Small intestine (tissue), 7 donors: Measurements from ENCODE around the gene YIF1A. TPM values are rescaled to one million over a fixed set of nuclear protein-coding genes. Genes with fewer than 3 reads are reported as not detected.

Experiments used
- DNase-seq, 2 donors: peaks; one replicate each; pipeline versions ENCODE4 v3.0.0 to v3.0.0-alpha.2; 2013
- FAIRE-seq: peaks from 2 replicates; lab custom pipeline; 2012; peaks lifted over from hg19 to GRCh38; lab: Jason Lieb, UNC
- H3K27ac ChIP-seq, 3 donors: one replicate each; pipeline ENCODE4 v1.5.1; 2013; ENCODE audit warnings: low read length in 2 of 3, mild to moderate bottlenecking in 2 of 3, control low read depth in 1 of 3, inconsistent platforms in 1 of 3, low read depth in 1 of 3, moderate library complexity in 1 of 3
- H3K27me3 ChIP-seq, 3 donors: one replicate each; pipeline ENCODE4 v1.6.1; 2013; ENCODE audit warnings: low read length in 3 of 3, inconsistent platforms in 1 of 3; ENCODE audit not compliant: control insufficient read depth in 3 of 3, insufficient read depth in 3 of 3
- H3K36me3 ChIP-seq, 3 donors: one replicate each; pipeline ENCODE4 v1.6.1; 2013; ENCODE audit warnings: low read length in 3 of 3, inconsistent platforms in 1 of 3, low read depth in 1 of 3, mild to moderate bottlenecking in 1 of 3, moderate library complexity in 1 of 3; ENCODE audit not compliant: control insufficient read depth in 3 of 3, insufficient read depth in 2 of 3
- H3K4me1 ChIP-seq, 3 donors: one replicate each; pipeline ENCODE4 v1.6.1; 2013; ENCODE audit warnings: low read length in 2 of 3, inconsistent platforms in 1 of 3, low read depth in 1 of 3, mild to moderate bottlenecking in 1 of 3, moderate library complexity in 1 of 3; ENCODE audit not compliant: control insufficient read depth in 3 of 3, insufficient read depth in 2 of 3
- H3K4me3 ChIP-seq, 3 donors: one replicate each; pipeline ENCODE4 v1.5.1; 2013; ENCODE audit warnings: low read length in 3 of 3, control low read depth in 1 of 3, inconsistent platforms in 1 of 3, low read depth in 1 of 3, mild to moderate bottlenecking in 1 of 3, moderate library complexity in 1 of 3
- H3K9me3 ChIP-seq, 2 donors: one replicate each; pipeline ENCODE4 v1.6.1; 2013; ENCODE audit warnings: low read depth in 1 of 2, low read length in 1 of 2; ENCODE audit not compliant: control insufficient read depth in 2 of 2, insufficient read depth in 1 of 2
- WGBS, 3 donors: extraction: QIAGEN DNeasy Blood & Tissue Kit; methylation state at CpG; one replicate each; pipeline ENCODE4 v1.1.7; 2013; 5-methylcytosine and 5-hydroxymethylcytosine counted together
- polyA plus RNA-seq, 4 donors: library from polyadenylated mRNA; stranded (reverse) in 3 of 4; unstranded in 1 of 4; fragments of 200-250 nt in 3 of 4; fragments of 120-200 nt in 1 of 4; gene quantifications; one replicate each; pipeline versions ENCODE4 v1.2.1 to v1.2.3, GENCODE V29; 2013
- donor health status: healthy with polysubstance abuse.
- donor health status: control.
- donor health status: control.
- donor health status: Bipolar disorder and iron deficiency.
- donor health status: healthy.

The YIF1A gene
- polyA plus RNA-seq, 4 donors = 102 to 144 (median 135) TPM

DNA sequence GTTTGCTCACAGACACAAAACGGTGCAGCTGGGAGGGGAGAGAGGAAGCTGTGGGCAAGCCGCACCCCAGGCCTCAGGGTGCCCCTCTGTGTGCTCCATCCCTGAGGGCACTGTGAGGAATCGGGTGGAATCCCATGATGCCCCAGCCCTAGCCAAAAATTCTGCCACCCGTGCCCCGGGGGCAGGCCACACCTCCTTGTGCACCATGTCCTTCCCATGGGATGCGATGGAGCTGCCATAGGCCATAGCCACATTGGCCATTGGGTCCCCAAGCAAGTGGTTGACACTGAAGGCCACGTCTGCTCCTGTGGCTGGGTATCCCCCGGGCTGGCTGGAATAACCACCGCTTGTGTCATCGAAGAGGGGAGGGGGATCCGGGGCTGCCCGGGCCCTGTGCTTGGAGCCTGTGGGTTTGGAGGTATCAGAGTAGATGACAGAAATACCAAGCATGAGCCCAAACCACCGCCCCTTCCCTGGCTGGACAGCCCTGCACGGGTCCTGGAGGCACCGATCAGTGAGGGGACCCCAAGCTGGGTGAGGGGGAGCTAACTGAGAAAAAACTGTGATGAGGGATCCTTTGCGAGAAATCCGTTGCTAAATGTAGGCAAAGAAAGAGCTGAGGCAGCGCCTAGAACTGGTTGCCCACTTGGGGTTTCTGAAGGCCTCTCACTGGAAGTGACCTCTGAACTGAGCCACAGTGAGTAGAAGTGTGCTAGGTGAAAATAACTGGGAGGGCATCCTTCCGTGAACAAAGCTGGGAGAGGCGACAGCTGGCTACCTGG, 863 bp downstream of the YIF1A start:
- Histone ChIP-seq H3K27ac (peak overlapping the region; percentile 86 to 97 (median 97)), H3K27me3 (peaks cover 0 to 22% (median 5%) of the 10 kb centered on the region in 3 donors), H3K9me3 (no peaks in the 10 kb centered on the region), H3K4me3 (peak overlapping the region; percentile 72 to 82 (median 74)), H3K4me1 (peaks cover 5 to 36% (median 8%) of the 10 kb centered on the region in 3 donors), H3K36me3 (peaks cover 0 to 49% (median 0%) of the 10 kb centered on the region in 3 donors)
- WGBS, 3 donors = 41 to 47% (median 47%) methylated on average over 18 to 20 of the region's 20 CpGs
- DNase-seq (no peak), FAIRE-seq (no peak)

DNA sequence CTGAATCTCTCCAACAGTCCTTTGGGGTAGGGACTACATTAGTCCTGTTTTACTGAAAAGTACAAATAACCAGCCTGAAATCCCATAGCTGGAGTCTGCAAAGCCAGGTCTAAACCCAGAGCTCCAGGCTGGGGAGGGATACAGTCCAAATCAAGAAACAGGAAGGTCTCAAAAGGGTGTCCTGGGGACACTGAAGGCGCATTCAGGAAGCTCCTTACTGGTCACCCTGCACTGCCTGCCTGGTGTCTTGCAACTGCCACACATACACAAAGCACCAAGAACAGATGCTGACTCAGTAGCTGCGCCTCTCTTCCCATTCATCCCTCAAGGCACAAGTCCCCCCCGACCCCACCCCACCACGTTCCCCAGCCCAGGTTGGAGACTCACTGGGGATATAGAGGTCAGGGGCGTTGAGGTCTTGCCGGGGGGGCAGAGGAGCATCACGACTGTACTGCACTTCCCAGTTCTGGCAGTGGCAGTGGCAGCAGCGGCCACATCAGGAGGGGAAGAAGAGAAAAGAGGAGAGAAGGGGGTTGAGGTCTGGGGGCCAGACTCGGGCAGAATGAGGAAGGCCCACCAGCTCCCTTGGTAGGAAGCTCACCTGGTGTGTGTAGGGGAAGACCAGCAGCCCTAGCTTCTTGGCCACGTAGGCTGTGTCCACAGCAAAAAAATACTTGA, 1.6 kb downstream of the YIF1A start:
- DNase-seq = no peak
- Histone ChIP-seq H3K27ac (peak overlapping the region in 1 of 3 donors; percentile 86), H3K36me3 (peaks cover 0 to 55% (median 0%) of the 10 kb centered on the region in 3 donors), H3K9me3 (no peaks in the 10 kb centered on the region), H3K4me1 (peaks cover 5 to 40% (median 8%) of the 10 kb centered on the region in 3 donors), H3K27me3 (peaks cover 0 to 15% (median 0%) of the 10 kb centered on the region in 3 donors), H3K4me3 (peak overlapping the region in 1 of 3 donors; percentile 82)
- FAIRE-seq = no peak
- WGBS, 3 donors = 73 to 86% (median 80%) methylated on average over 10 of the region's 10 CpGs

DNA sequence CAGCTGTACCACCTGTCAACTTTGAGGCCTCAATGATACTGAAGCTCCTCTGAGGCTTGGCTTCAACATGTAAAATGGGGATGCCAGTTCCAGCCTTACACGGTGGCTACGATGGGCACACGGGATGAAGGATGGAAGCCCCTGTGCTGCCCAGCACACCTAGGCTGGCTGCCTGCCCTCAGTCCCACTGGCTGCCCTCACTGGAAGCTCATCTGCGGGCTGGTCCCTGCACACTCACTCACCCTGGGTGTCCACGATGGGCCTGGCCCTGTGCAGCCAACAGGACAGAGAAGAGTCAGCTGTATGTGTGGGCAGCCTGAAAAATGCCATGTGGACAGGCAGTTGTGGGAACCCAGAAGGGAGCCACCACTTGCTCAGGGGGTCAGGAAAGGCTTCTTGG, 2.2 kb downstream of the YIF1A start:
- FAIRE-seq = no peak
- peaks cover 5 to 40% (median 6%) of the 10 kb centered on the region in 3 donors for H3K4me1 ChIP-seq
- peaks cover 0 to 9% (median 0%) of the 10 kb centered on the region in 3 donors for H3K27me3 ChIP-seq

GRCh38 chr11:66285250-66285947, 3.5 kb downstream of the YIF1A start:
- H3K27me3 ChIP-seq = no peaks in the 10 kb centered on the region
- peaks cover 5 to 34% (median 5%) of the 10 kb centered on the region in 3 donors for H3K4me1 ChIP-seq
- WGBS, 3 donors = 90 to 93% (median 90%) methylated on average over 13 of the region's 13 CpGs
- H3K4me3 ChIP-seq = no peak overlapping the region
- no peaks in the 10 kb centered on the region for H3K9me3 ChIP-seq
- H3K27ac ChIP-seq = no peak overlapping the region
- peaks cover 0 to 55% (median 0%) of the 10 kb centered on the region in 3 donors for H3K36me3 ChIP-seq
- FAIRE-seq (no peak), DNase-seq (no peak)

More for the DNA sequence above, 2.2 kb downstream of the YIF1A start:
- 86 to 90% (median 89%) methylated on average over 5 of the region's 5 CpGs for WGBS, 3 donors
- no peak overlapping the region for H3K4me3 ChIP-seq
- no peak for DNase-seq
- peaks cover 0 to 55% (median 0%) of the 10 kb centered on the region in 3 donors for H3K36me3 ChIP-seq
- no peaks in the 10 kb centered on the region for H3K9me3 ChIP-seq
- no peak overlapping the region for H3K27ac ChIP-seq

- Histone ChIP-seq H3K36me3 (peaks cover 0 to 55% (median 0%) of the 10 kb centered on the region in 3 donors), H3K27me3 (peaks cover 0 to 3% (median 0%) of the 10 kb centered on the region in 3 donors), H3K4me3 (no peak overlapping the region), H3K9me3 (no peaks in the 10 kb centered on the region), H3K4me1 (peaks cover 0 to 26% (median 0%) of the 10 kb centered on the region in 3 donors), H3K27ac (no peak overlapping the region)
- no peak for DNase-seq
- WGBS, 3 donors = 94 to 95% (median 95%) methylated on average over 15 to 16 of the region's 16 CpGs
- FAIRE-seq = no peak
Measured at GRCh38 chr11:66284526-66285078, 4.3 kb downstream of the YIF1A start.

DNA sequence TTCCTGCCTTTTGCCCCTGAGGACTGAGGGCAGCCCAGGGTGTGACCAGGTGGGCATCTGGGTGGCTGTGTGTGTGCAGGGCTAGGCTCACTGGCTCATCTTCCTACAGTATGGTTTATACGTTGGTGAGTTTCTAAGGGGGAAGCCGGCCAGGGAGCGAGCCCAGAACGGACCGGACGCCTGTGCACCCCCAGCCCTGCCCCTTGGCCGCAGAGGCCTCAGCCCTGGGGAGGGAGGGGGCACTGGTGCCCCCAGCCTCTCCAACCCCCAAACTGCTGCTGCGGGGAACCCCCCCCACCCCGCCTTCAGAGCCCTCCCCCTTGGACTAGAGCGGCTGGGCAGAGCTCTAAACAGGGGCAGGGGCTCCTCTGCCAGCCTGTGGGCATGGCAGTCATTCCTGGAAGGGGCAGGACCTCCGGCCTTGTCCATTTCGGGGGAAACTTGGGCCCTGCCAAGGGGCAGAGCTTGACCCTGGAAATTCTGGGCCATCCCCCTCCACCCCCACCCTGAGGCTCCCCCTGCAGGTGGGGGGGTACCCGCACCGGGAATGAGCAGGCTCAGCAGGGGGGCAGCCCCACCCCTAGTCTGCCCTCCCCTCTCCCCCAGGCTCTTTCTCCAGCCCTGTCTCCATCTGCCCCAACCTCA, 5.4 kb downstream of the YIF1A start:
- Histone ChIP-seq H3K27ac (no peak overlapping the region), H3K9me3 (no peaks in the 10 kb centered on the region), H3K27me3 (peaks cover 0 to 12% (median 0%) of the 10 kb centered on the region in 3 donors), H3K36me3 (peaks cover 0 to 55% (median 0%) of the 10 kb centered on the region in 3 donors), H3K4me1 (peaks cover 0 to 23% (median 0%) of the 10 kb centered on the region in 3 donors), H3K4me3 (no peak overlapping the region)
- WGBS, 3 donors = 82 to 85% (median 82%) methylated on average over 12 to 14 of the region's 14 CpGs
- DNase-seq = no peak
- no peak for FAIRE-seq

GRCh38 chr11:66282468-66283455, 6.2 kb downstream of the YIF1A start:
- 13 to 17% (median 16%) methylated on average over 27 to 35 of the region's 35 CpGs for WGBS, 3 donors
- H3K4me3 ChIP-seq = no peak overlapping the region
- peaks cover 0 to 52% (median 0%) of the 10 kb centered on the region in 3 donors for H3K36me3 ChIP-seq
- H3K9me3 ChIP-seq = no peaks in the 10 kb centered on the region
- peaks cover 0 to 14% (median 0%) of the 10 kb centered on the region in 3 donors for H3K27me3 ChIP-seq
- peak; percentile 94 to 99 for DNase-seq
- FAIRE-seq = no peak
- H3K27ac ChIP-seq = peak overlapping the region in 1 of 3 donors; percentile 8
- peaks cover 0 to 17% (median 0%) of the 10 kb centered on the region in 3 donors for H3K4me1 ChIP-seq
